OCI-LY7 (cell line): ENCODE data around the gene USP53. TPM values are rescaled to one million over a fixed set of nuclear protein-coding genes. Genes with fewer than 3 reads are reported as not detected.
"Not testable (repeated sequence)": the region's sequence is repeated elsewhere in the genome, so short reads cannot be mapped to it uniquely, and the experiment has no call there.

Experiments
- BruUV-seq: library from RNA; stranded (reverse); fragments of 400-500 nt; replicated peaks from 2 replicates; lab custom pipeline; 2021; lab: Mats Ljungman, UMichigan
- CTCF ChIA-PET: fragments of 300-600 bp; sonication (Branson Sonifier 250); formaldehyde crosslinking; loops from one replicate; lab custom pipeline; 2022; ENCODE audit warnings: antibody characterized with exemption; ENCODE audit not compliant: unreplicated experiment; lab: Charles Lee
- POLR2A ChIA-PET: fragments of 300-600 bp; sonication (Branson Sonifier 250); formaldehyde crosslinking; loops from one replicate; lab custom pipeline; 2022; ENCODE audit warnings: antibody characterized with exemption; lab: Charles Lee
- DNase-seq: peaks from one replicate; pipeline ENCODE4 v3.0.0-alpha.2; 2015; ENCODE audit warnings: low spot score
- H2AFZ ChIP-seq: fragments of 200-600 bp; sonication (generic), shearing (Covaris generic); 2 replicates; pipeline ENCODE4 v1.6.1; 2014; ENCODE audit warnings: mild to moderate bottlenecking, antibody characterized with exemption, low read length, moderate library complexity
- H3K27ac ChIP-seq: fragments of 200-600 bp; sonication (generic); 2 replicates; pipeline ENCODE4 v1.5.1; 2014; ENCODE audit warnings: mixed run types, low read depth, mild to moderate bottlenecking, moderate library complexity, low read length, inconsistent platforms; ENCODE audit not compliant: poor library complexity, severe bottlenecking
- H3K36me3 ChIP-seq: fragments of 200-600 bp; sonication (generic); 2 replicates; pipeline ENCODE4 v1.6.1; 2014; ENCODE audit warnings: mild to moderate bottlenecking, antibody characterized with exemption, low read length, moderate library complexity, mixed read lengths; ENCODE audit not compliant: insufficient read depth
- H3K4me1 ChIP-seq: fragments of 200-600 bp; sonication (generic); 2 replicates; pipeline ENCODE4 v1.5.1; 2014; ENCODE audit warnings: mild to moderate bottlenecking, low read length; ENCODE audit not compliant: insufficient read depth, poor library complexity, severe bottlenecking
- H3K4me2 ChIP-seq: fragments of 200-600 bp; sonication (generic); 2 replicates; pipeline ENCODE4 v1.6.1; 2014; ENCODE audit warnings: mild to moderate bottlenecking, low read length
- H3K4me3 ChIP-seq: fragments of 200-600 bp; sonication (generic); 2 replicates; pipeline ENCODE4 v1.5.1; 2014; ENCODE audit warnings: mild to moderate bottlenecking, low read depth, low read length; ENCODE audit not compliant: poor library complexity, severe bottlenecking
- H3K79me2 ChIP-seq: fragments of 200-600 bp; sonication (generic); 2 replicates; pipeline ENCODE4 v1.6.1; 2016; ENCODE audit warnings: low read depth, mild to moderate bottlenecking, low read length, moderate library complexity, mixed read lengths; ENCODE audit not compliant: insufficient read depth
- H3K9me2 ChIP-seq: fragments of 200-600 bp; sonication (generic); 2 replicates; pipeline ENCODE4 v1.6.1; 2016; ENCODE audit warnings: mild to moderate bottlenecking, low read length, mixed read lengths; ENCODE audit not compliant: insufficient read depth
- H3K9me3 ChIP-seq: fragments of 200-600 bp; sonication (generic); 2 replicates; pipeline ENCODE4 v1.6.1; 2014; ENCODE audit warnings: mild to moderate bottlenecking, mixed run types, low read length, mixed read lengths
- H4K20me1 ChIP-seq: fragments of 200-600 bp; sonication (generic); 2 replicates; pipeline ENCODE4 v1.6.1; 2014; ENCODE audit warnings: mild to moderate bottlenecking, antibody characterized with exemption, low read length, moderate library complexity, mixed read lengths; ENCODE audit not compliant: insufficient read depth
- EZH2phosphoT487 ChIP-seq: fragments of 200-600 bp; sonication (generic); IDR thresholded peaks from 2 replicates; pipeline ENCODE4 v1.6.1; 2018; ENCODE audit warnings: low read depth, borderline replicate concordance, mild to moderate bottlenecking, mixed run types, antibody characterized with exemption, low read length, moderate library complexity, mixed read lengths
- intact Hi-C: fragments of 100-400 bp; cut with micrococcal nuclease; formaldehyde crosslinking; loops from one replicate; pipeline ENCODE4 v1.10.0; 2022; ENCODE audit not compliant: unreplicated experiment
- total RNA-seq, 2 experiments: library from RNA; depleted of rRNA in 1 of 2; stranded (reverse); fragments of >200 nt in 1 of 2; shearing (Covaris generic) in 1 of 2; gene quantifications; 2 replicates each; pipeline ENCODE4 v1.2.3, GENCODE V29; 2014 to 2022
- TF ChIP-seq, protein P1 (sequence below): fragments of 200-600 bp; sonication (generic); conservative IDR thresholded peaks from 2 replicates; pipeline ENCODE4 v1.5.1; 2014; ENCODE audit warnings: mild to moderate bottlenecking, antibody characterized with exemption, low read length, moderate library complexity, mixed read lengths

The USP53 gene
- total RNA-seq, 2 experiments from 2014 or later: 4.9 to 9.2 TPM

DNA sequence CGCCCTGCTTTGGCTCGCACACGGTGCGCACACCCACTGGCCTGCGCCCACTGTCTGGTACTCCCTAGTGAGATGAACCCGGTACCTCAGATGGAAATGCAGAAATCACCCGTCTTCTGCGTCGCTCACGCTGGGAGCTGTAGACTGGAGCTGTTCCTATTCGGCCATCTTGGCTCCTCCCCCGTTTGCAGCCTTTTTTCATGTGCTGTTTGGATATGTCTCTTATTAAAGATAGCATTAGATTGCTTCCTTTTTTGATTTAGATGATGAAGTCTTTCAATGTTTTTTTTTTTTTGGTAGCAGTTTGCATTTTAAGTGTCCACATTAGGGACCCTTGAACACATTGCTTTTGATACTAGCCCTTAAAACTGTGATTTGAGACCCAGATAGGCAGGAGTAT lies 67.4 kb downstream of the USP53 start:
- H3K4me3 ChIP-seq, BruUV-seq, H3K4me2 ChIP-seq, H2AFZ ChIP-seq, H3K9me3 ChIP-seq, DNase-seq, H3K27ac ChIP-seq, H3K9me2 ChIP-seq, H3K36me3 ChIP-seq, CTCF ChIA-PET, H3K4me1 ChIP-seq, H3K79me2 ChIP-seq, H4K20me1 ChIP-seq, intact Hi-C loops: not testable (repeated sequence)
- POLR2A ChIA-PET: interaction anchor here (0.7 kb wide), 1 partner anchor 10 kb away, joined by 3 read pairs; no protein-coding TSS in a partner anchor

DNA sequence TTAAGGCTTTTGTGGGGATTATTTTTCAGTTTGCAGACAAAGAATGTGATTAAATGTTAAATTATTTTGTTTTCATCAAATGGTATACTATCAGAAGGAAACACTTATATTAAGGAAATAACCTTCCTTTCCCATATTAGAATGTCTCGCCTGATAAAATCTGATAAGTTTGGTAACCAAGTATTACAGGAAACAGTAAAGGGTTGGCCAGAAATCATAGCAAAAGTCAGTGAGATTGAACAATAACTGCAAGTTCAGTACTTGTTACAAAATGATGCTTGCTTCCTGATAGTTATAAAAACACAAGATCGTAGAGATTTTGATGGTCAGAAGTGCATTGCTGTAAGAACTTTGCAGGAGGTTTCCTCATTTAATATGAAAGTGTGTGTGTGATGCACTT lies 68.9 kb downstream of the USP53 start:
- intact Hi-C loops: no loop called here
- no peak overlapping the region for H3K4me2 ChIP-seq
- H3K4me1 ChIP-seq: peaks cover 4% of the 10 kb centered on the region
- no peaks in the 10 kb centered on the region for H4K20me1 ChIP-seq
- no TSS peak for BruUV-seq
- H3K9me3 ChIP-seq: no peaks in the 10 kb centered on the region
- H3K27ac ChIP-seq: no peak overlapping the region
- no peaks in the 10 kb centered on the region for H3K9me2 ChIP-seq
- no peaks in the 10 kb centered on the region for H3K79me2 ChIP-seq
- ChIA-PET CTCF (no interaction called here), POLR2A (no interaction called here)
- H3K4me3 ChIP-seq: no peak overlapping the region
- H3K36me3 ChIP-seq: no peaks in the 10 kb centered on the region; the same call in 1 of the 2 replicates
- H2AFZ ChIP-seq: no peak overlapping the region
- no peak for DNase-seq
- no peak for TF ChIP-seq EZH2phosphoT487
- TF ChIP-seq, protein P1, sequence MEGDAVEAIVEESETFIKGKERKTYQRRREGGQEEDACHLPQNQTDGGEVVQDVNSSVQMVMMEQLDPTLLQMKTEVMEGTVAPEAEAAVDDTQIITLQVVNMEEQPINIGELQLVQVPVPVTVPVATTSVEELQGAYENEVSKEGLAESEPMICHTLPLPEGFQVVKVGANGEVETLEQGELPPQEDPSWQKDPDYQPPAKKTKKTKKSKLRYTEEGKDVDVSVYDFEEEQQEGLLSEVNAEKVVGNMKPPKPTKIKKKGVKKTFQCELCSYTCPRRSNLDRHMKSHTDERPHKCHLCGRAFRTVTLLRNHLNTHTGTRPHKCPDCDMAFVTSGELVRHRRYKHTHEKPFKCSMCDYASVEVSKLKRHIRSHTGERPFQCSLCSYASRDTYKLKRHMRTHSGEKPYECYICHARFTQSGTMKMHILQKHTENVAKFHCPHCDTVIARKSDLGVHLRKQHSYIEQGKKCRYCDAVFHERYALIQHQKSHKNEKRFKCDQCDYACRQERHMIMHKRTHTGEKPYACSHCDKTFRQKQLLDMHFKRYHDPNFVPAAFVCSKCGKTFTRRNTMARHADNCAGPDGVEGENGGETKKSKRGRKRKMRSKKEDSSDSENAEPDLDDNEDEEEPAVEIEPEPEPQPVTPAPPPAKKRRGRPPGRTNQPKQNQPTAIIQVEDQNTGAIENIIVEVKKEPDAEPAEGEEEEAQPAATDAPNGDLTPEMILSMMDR: no peak

DNA sequence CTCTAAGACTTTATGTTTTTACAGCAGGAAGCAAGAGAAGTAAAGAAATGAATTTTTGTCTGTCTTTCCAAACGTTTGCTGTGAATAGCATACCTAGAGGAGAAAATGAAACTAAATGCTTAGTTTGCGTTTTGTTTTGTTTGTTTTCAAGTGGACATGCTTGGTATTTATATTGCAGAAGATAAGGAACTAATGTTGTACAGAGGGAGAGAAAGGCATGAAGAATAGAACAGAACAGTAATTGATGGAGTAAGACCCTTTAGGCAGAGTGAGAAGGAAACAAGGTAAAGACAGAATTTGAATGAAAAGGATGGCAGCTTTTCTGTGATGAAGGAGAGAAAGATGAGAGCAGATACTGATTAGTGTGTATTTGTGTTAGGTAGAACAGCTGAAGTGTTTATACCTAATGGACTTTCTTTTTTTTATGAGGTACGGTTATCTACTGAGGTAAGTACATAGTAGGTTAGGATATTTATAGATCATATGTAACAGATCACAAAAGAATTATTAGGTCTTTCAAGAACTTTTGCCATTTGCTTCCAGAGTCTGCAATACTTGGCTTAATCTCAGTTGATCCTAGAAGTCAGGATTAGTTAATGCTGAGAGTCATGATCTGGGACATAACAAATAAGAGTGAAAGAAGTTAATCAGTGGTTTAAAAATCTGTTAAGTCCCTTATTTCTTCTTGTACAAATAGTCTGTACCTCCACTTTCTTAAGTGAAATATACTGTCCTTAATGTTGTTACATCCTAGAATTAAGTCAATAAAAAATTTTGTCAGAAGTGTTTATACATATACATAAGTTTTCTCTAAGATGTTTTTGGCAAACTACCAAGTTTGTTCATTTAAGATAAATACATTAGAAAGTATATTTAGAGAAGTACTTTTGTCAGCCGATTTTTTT lies 72.6 kb downstream of the USP53 start:
- intact Hi-C loops: loop anchor here (2.0 kb wide), 2 partner anchors 72 to 242 kb away; partner anchors contain the start of gene USP53
- TF ChIP-seq, protein P1: no peak
- TF ChIP-seq EZH2phosphoT487: no peak
- no peak for DNase-seq
- Histone ChIP-seq H3K4me1 (peaks cover 4% of the 10 kb centered on the region), H3K36me3 (no peaks in the 10 kb centered on the region; the same call in 1 of the 2 replicates), H4K20me1 (no peaks in the 10 kb centered on the region), H3K79me2 (no peaks in the 10 kb centered on the region), H3K27ac (no peak overlapping the region), H3K9me3 (no peaks in the 10 kb centered on the region), H3K4me3 (peak overlapping the region; percentile 21), H3K9me2 (no peaks in the 10 kb centered on the region), H3K4me2 (peak overlapping the region; percentile 38), H2AFZ (no peak overlapping the region)
- no TSS peak for BruUV-seq
- ChIA-PET CTCF (no interaction called here), POLR2A (interaction anchor here (0.6 kb wide), 1 partner anchor 10 kb away, joined by 3 read pairs; no protein-coding TSS in a partner anchor)
